ENCODE results near the gene CCL2. TPM values are rescaled to one million over a fixed set of nuclear protein-coding genes. Genes with fewer than 3 reads are reported as not detected.

Gene CCL2
- total RNA-seq, 1 experiment from 2014 or later = not detected

GRCh38 chr17:34245351-34245905 is 9.7 kb upstream of the CCL2 start:
- ChIA-PET POLR2A (no interaction called here), RAD21 (ENCODE audit: low non-redundant PET in 1 of 2, low total read pairs in 2 of 2, uncharacterized antibody in 2 of 2, unreplicated experiment in 2 of 2) (no interaction called here), CTCF (no interaction called here)
- Histone ChIP-seq H3K4me3 (replicated peaks in 1 of 2; ENCODE audit: low read depth in 1 of 2, low read length in 2 of 2) (no peak overlapping the region), H3K9me2 (ENCODE audit: insufficient read depth) (no peaks in the 10 kb centered on the region), H2AFZ (ENCODE audit: low read depth, low read length, poor library complexity, severe bottlenecking) (no peak overlapping the region), H3K27ac (ENCODE audit: low read depth, low read length) (no peak overlapping the region), H3K4me1 (ENCODE audit: control insufficient read depth in 1 of 2, insufficient read depth in 2 of 2, low read length in 2 of 2) (no peaks in the 10 kb centered on the region), H3K9me3 (ENCODE audit: control insufficient read depth in 1 of 2, insufficient read depth in 1 of 2, low read depth in 1 of 2, low read length in 2 of 2) (no peaks in the 10 kb centered on the region), H3K4me2 (ENCODE audit: low read length) (no peak overlapping the region), H4K20me1 (ENCODE audit: insufficient read depth) (no peaks in the 10 kb centered on the region), H3K27me3 (ENCODE audit: insufficient read depth, low read length) (no peaks in the 10 kb centered on the region), H3K79me2 (ENCODE audit: insufficient read depth, low read length) (no peaks in the 10 kb centered on the region), H3K9ac (ENCODE audit: low read length) (no peak overlapping the region), H3K36me3 (ENCODE audit: control insufficient read depth in 1 of 2, insufficient read depth in 2 of 2, low read length in 2 of 2) (no peaks in the 10 kb centered on the region)
- intact Hi-C loops (cut with micrococcal nuclease) = no loop called here
- TF ChIP-seq CEBPB (IDR thresholded peaks at IDR 0.05; ENCODE audit: low read depth) (no peak), JUND (IDR thresholded peaks at IDR 0.05) (no peak), ATF3 (IDR thresholded peaks at IDR 0.05) (no peak), MAX (IDR thresholded peaks at IDR 0.05) (no peak), EGR1 (IDR thresholded peaks at IDR 0.05; ENCODE audit: low read depth) (no peak), ELF1 (IDR thresholded peaks at IDR 0.05; ENCODE audit: borderline replicate concordance, low read depth) (no peak), YY1 (IDR thresholded peaks at IDR 0.05; ENCODE audit: extremely low read depth, insufficient replicate concordance, low read depth, low read length) (no peak), ZFX (IDR thresholded peaks at IDR 0.05) (no peak), SIN3A (IDR thresholded peaks at IDR 0.05; ENCODE audit: low read depth) (no peak), POLR2A (IDR thresholded peaks at IDR 0.05; ENCODE audit: borderline replicate concordance, extremely low read depth, insufficient read depth, insufficient read length) (no peak), TCF7L2 (IDR thresholded peaks at IDR 0.05; ENCODE audit: borderline replicate concordance, extremely low read depth, insufficient read depth, insufficient read length) (no peak), ZNF274 (IDR thresholded peaks at IDR 0.05; ENCODE audit: low read depth, low read length) (no peak), RAD21 (IDR thresholded peaks at IDR 0.05; ENCODE audit: low read depth) (no peak), SP1 (IDR thresholded peaks at IDR 0.05; ENCODE audit: low read depth) (no peak), ZBTB33 (IDR thresholded peaks at IDR 0.05; ENCODE audit: extremely low read depth, insufficient replicate concordance, low read length) (no peak), CBX3 (IDR thresholded peaks at IDR 0.05; ENCODE audit: low read depth) (no peak)
- DNase-seq (ENCODE audit: low read depth, low spot score) = no peak
- no peak for ATAC-seq
- BruUV-seq (replicated peaks) = no TSS peak

All from HCT116 (cell line).